ENCODE measurements around the gene IDH2. TPM values are rescaled to one million over a fixed set of nuclear protein-coding genes. Genes with fewer than 3 reads are reported as not detected.
A peak's percentile ranks its signal among the peaks of the same experiment; 100 is the strongest.

The IDH2 gene
- total RNA-seq, 2 experiments from 2014 or later = 38.0 to 38.2 TPM

DNA sequence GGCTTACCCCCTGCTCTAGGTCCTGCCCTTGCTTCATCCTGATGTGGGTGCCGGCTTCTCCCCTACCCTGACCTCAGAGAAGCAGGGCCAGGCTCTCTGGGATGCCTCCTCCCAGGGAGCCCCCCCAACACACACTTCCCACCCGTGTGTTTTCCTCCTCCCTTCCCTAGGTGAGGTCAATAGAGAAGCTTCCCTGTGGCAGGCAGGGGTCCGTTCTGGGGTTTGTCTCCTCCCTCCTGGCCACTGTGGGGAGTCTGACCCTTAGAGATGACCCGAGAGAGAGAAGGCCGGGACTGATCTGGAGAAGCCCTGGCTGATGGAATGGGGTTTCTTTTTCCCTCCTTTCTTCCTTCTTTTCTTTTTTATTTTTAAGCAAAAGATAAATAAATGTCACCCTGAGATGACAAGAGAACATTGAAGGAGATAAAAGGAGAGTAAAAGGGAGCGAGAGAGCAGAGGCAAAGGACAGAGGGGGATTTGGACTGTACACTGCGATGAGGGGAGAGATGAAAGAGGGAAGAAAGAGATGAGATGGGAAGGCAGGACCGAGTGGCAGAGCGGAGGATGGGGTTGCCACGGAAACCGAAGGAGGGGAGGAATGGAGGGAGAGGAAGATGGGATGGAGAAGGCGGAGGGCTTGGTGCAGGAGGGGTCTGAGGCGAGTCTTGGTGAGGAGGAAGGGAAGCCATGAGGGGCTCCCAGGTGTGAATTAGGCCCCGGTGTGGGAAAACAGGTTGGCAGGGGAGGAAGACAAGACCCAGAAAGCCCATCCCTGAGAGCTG, 48.4 kb downstream of the IDH2 start:
- Mint-ChIP-seq H3K27ac (peak overlapping the region; percentile 70), H3K27me3 (no peaks in the 10 kb centered on the region), H3K9me3 (no peaks in the 10 kb centered on the region), H3K4me1 (ENCODE audit: low read depth) (peaks cover 34% of the 10 kb centered on the region), H3K4me3 (no peak overlapping the region), H3K36me3 (ENCODE audit: low read depth) (no peaks in the 10 kb centered on the region)
- H3K9me3 ChIP-seq (ENCODE audit: control insufficient read depth in 1 of 2, insufficient read depth in 1 of 2, low read length in 2 of 2) = no peaks in the 10 kb centered on the region
- no peak overlapping the region for H3K4me3 ChIP-seq (ENCODE audit: low read length)
- no peak overlapping the region for H3K27ac ChIP-seq (ENCODE audit: low read depth in 1 of 2, low read length in 2 of 2)
- H3K27me3 ChIP-seq (ENCODE audit: control insufficient read depth in 1 of 2, insufficient read depth in 2 of 2, low read length in 2 of 2) = no peaks in the 10 kb centered on the region
- DNase-seq (no peak), ATAC-seq (ENCODE audit: poor library complexity) (no peak)
- POLR2A ChIA-PET = no interaction called here
- peaks cover 20% of the 10 kb centered on the region for H3K4me1 ChIP-seq (ENCODE audit: insufficient read depth, low read length)
- intact Hi-C loops (cut with DNase I, micrococcal nuclease) = no loop called here
- TF ChIP-seq, protein P1, sequence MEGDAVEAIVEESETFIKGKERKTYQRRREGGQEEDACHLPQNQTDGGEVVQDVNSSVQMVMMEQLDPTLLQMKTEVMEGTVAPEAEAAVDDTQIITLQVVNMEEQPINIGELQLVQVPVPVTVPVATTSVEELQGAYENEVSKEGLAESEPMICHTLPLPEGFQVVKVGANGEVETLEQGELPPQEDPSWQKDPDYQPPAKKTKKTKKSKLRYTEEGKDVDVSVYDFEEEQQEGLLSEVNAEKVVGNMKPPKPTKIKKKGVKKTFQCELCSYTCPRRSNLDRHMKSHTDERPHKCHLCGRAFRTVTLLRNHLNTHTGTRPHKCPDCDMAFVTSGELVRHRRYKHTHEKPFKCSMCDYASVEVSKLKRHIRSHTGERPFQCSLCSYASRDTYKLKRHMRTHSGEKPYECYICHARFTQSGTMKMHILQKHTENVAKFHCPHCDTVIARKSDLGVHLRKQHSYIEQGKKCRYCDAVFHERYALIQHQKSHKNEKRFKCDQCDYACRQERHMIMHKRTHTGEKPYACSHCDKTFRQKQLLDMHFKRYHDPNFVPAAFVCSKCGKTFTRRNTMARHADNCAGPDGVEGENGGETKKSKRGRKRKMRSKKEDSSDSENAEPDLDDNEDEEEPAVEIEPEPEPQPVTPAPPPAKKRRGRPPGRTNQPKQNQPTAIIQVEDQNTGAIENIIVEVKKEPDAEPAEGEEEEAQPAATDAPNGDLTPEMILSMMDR (IDR thresholded peaks at IDR 0.05) = no peak
- H3K36me3 ChIP-seq (ENCODE audit: insufficient read depth, low read length) = no peaks in the 10 kb centered on the region
- CTCF ChIA-PET = no interaction called here

DNA sequence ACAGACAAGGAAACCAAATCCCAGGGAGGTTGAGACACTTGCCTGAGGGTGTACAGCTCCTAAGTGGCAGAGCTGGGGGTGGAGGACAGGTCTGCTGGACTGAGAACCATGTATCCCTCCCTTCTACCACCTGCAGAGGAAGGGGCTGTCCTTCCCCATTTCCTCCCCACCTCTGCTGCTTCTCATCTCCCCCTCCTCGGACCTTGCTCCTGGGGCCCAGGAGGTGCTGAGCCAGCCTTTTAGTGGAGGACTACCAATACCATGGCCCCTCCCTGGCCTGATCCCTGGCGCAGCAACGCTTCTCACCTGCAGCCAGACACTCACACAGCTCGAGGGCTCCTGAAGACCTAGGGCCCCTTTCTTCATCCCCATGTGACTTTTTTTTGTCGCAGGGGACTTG, 50.4 kb downstream of the IDH2 start:
- Histone ChIP-seq H3K27me3 (ENCODE audit: control insufficient read depth in 1 of 2, insufficient read depth in 2 of 2, low read length in 2 of 2) (no peaks in the 10 kb centered on the region), H3K36me3 (ENCODE audit: insufficient read depth, low read length) (no peaks in the 10 kb centered on the region), H3K27ac (ENCODE audit: low read depth in 1 of 2, low read length in 2 of 2) (no peak overlapping the region), H3K9me3 (ENCODE audit: control insufficient read depth in 1 of 2, insufficient read depth in 1 of 2, low read length in 2 of 2) (no peaks in the 10 kb centered on the region), H3K4me3 (ENCODE audit: low read length) (no peak overlapping the region), H3K4me1 (ENCODE audit: insufficient read depth, low read length) (peaks cover 9% of the 10 kb centered on the region)
- Mint-ChIP-seq H3K9me3 (no peaks in the 10 kb centered on the region), H3K27me3 (no peaks in the 10 kb centered on the region), H3K36me3 (ENCODE audit: low read depth) (no peaks in the 10 kb centered on the region), H3K4me3 (no peak overlapping the region), H3K4me1 (ENCODE audit: low read depth) (peaks cover 23% of the 10 kb centered on the region), H3K27ac (no peak overlapping the region)
- ChIA-PET POLR2A (no interaction called here), CTCF (no interaction called here)
- ATAC-seq (ENCODE audit: poor library complexity) (no peak), DNase-seq (no peak)
- TF ChIP-seq, protein P1 (IDR thresholded peaks at IDR 0.05) = no peak
- intact Hi-C loops (cut with DNase I, micrococcal nuclease) = no loop called here

DNA sequence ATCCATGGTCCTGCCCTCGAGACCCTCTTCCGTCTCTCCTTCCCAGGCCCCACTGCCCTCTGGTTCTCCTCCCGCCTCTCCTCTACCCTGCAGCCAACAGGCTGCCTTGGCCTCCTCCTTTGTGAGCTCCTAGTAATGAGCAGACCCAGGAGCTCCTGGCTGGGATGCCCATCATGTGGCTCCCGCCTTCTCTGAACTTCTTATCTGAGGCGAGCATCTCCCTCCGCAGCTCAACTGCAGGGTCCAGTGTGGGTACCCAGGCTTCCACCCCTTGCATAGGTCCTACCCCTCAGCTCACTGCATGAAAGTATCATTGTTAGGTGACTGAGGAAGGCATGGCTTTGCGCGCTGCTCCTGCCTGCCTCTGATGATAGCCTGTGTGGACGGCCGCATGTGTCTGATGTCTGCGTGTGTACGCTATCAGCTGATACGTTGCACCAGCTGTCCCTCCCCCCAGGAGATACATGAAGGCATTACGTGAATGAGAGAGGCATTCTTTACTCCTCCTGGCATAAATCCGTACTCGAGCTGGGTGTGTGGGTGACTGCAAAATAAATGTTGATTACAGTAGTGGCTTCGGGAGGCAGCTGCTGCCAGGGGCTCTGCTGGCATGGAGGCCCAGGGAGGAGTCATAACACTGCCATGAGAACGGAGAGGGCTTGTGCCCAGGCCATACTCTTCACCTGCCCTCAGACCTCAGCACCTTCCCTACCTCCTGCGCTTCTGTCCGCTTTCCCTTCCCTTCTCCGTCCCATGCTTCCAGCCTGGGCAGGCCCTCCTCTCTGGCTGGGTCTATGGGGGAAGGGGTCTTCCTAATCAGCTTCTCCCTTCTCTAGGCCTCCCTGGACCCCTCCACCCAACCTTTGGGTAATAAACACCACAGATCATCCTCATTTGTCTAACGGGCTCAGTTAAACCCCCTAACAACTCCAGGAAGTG, 52.3 kb downstream of the IDH2 start:
- ChIA-PET POLR2A (no interaction called here), CTCF (no interaction called here)
- Mint-ChIP-seq H3K27me3 (no peaks in the 10 kb centered on the region), H3K9me3 (no peaks in the 10 kb centered on the region), H3K4me1 (ENCODE audit: low read depth) (peaks cover 27% of the 10 kb centered on the region), H3K27ac (peak overlapping the region; percentile 33), H3K36me3 (ENCODE audit: low read depth) (no peaks in the 10 kb centered on the region), H3K4me3 (no peak overlapping the region)
- Histone ChIP-seq H3K9me3 (ENCODE audit: control insufficient read depth in 1 of 2, insufficient read depth in 1 of 2, low read length in 2 of 2) (no peaks in the 10 kb centered on the region), H3K4me3 (ENCODE audit: low read length) (no peak overlapping the region), H3K27me3 (ENCODE audit: control insufficient read depth in 1 of 2, insufficient read depth in 2 of 2, low read length in 2 of 2) (no peaks in the 10 kb centered on the region), H3K36me3 (ENCODE audit: insufficient read depth, low read length) (peaks cover 6% of the 10 kb centered on the region), H3K27ac (ENCODE audit: low read depth in 1 of 2, low read length in 2 of 2) (no peak overlapping the region), H3K4me1 (ENCODE audit: insufficient read depth, low read length) (peaks cover 17% of the 10 kb centered on the region)
- no peak for ATAC-seq (ENCODE audit: poor library complexity)
- TF ChIP-seq, protein P1 (IDR thresholded peaks at IDR 0.05) = no peak
- DNase-seq = no peak
- intact Hi-C loops (cut with DNase I, micrococcal nuclease) = no loop called here
